ENCODE data around the gene MAFG. TPM values are rescaled to one million over a fixed set of nuclear protein-coding genes. Genes with fewer than 3 reads are reported as not detected.

MAFG gene
- total and polyA plus RNA-seq, 2 of the 13 experiments (the other 11 are each of a cell fraction or from before 2014, with no cell fraction given), result 14.5 to 20.0 TPM

DNA sequence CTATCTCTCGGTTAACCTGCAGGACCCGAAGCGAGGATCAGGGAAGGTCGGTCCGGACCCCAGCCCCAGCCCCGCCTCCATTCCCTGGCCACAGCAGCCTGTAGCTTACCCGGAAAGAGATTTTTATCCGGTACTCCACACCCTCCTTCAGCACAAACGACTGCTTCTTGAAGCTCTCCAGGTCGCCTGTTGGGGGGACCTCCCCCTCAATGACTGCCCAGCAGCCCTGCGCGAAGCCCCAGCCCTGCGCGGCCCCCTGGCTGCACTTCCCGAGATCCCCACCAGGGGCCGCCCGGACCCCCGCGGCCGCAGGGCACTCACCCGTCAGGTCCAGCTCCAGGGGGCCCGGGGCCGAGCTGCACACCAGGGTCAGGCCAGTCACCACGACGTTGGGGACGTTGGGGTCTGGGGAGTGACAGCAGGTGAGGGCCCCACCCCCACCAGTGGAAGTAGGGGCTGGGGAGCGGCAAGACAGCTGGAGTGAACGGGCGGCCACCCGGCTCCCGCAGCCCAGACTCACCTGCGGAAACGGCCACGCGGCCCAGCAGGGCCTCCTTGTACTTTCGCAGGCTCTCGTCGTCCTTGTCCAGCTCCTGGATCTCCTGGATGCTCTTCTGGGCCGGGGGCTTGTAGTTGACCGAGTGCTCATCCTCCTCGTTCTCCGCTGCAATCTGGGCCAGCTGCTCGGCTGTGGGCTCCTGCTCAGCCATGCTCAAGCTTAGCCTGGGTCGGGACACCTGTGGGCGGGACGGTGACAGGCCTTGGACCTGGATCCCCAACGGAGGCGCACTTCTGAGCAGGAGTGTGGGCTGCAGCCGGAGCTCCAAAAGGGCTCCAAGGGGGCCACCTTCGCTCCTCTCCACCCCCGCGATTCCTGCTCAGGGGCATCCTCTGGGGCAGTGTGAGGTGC, 58.1 kb downstream of the MAFG start (continued):
- no peak for TF ChIP-seq NFATC3 (CRISPR knock-in tag; IDR thresholded peaks at IDR 0.05)
- no peak for TF ChIP-seq KLF9 (CRISPR knock-in tag; IDR thresholded peaks at IDR 0.05; ENCODE audit: low read depth)
- TF ChIP-seq, protein P1, sequence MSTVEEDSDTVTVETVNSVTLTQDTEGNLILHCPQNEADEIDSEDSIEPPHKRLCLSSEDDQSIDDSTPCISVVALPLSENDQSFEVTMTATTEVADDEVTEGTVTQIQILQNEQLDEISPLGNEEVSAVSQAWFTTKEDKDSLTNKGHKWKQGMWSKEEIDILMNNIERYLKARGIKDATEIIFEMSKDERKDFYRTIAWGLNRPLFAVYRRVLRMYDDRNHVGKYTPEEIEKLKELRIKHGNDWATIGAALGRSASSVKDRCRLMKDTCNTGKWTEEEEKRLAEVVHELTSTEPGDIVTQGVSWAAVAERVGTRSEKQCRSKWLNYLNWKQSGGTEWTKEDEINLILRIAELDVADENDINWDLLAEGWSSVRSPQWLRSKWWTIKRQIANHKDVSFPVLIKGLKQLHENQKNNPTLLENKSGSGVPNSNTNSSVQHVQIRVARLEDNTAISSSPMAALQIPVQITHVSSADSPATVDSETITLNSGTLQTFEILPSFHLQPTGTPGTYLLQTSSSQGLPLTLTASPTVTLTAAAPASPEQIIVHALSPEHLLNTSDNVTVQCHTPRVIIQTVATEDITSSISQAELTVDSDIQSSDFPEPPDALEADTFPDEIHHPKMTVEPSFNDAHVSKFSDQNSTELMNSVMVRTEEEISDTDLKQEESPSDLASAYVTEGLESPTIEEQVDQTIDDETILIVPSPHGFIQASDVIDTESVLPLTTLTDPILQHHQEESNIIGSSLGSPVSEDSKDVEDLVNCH (CRISPR knock-in tag; IDR thresholded peaks at IDR 0.05), result no peak
- TF ChIP-seq, protein P2, sequence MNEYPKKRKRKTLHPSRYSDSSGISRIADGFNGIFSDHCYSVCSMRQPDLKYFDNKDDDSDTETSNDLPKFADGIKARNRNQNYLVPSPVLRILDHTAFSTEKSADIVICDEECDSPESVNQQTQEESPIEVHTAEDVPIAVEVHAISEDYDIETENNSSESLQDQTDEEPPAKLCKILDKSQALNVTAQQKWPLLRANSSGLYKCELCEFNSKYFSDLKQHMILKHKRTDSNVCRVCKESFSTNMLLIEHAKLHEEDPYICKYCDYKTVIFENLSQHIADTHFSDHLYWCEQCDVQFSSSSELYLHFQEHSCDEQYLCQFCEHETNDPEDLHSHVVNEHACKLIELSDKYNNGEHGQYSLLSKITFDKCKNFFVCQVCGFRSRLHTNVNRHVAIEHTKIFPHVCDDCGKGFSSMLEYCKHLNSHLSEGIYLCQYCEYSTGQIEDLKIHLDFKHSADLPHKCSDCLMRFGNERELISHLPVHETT (CRISPR knock-in tag; conservative IDR thresholded peaks at IDR 0.05), result 0 out of 2 replicates have a peak, but pooled peaks have one; percentile 21
- TF ChIP-seq KAT7 (CRISPR knock-in tag; IDR thresholded peaks at IDR 0.05; ENCODE audit: borderline replicate concordance), result no peak
- no peak; the same call in 1 of the 2 replicates for TF ChIP-seq TAF1 (CRISPR knock-in tag; IDR thresholded peaks at IDR 0.05)
- TF ChIP-seq MED13 (CRISPR knock-in tag; IDR thresholded peaks at IDR 0.05), result no peak
- no peak for TF ChIP-seq SIN3A (IDR thresholded peaks at IDR 0.05; ENCODE audit: borderline replicate concordance, low read depth, low read length)
- TF ChIP-seq CAMTA2 (CRISPR knock-in tag; IDR thresholded peaks at IDR 0.05; ENCODE audit: borderline replicate concordance), result peak; percentile 15; the same call in 1 of the 2 replicates
- TF ChIP-seq RBFOX2 (IDR thresholded peaks at IDR 0.05; ENCODE audit: low read depth, low read length), result peak; percentile 89
- peak; percentile 37; the same call in 1 of the 2 replicates for TF ChIP-seq ZNF547 (CRISPR knock-in tag; IDR thresholded peaks at IDR 0.05)
- TF ChIP-seq HDAC2 (CRISPR knock-in tag; IDR thresholded peaks at IDR 0.05), result no peak; the same call in 1 of the 2 replicates
- peak; percentile 68; the same call in 1 of the 2 replicates for TF ChIP-seq KLF12 (CRISPR knock-in tag; IDR thresholded peaks at IDR 0.05; ENCODE audit: borderline replicate concordance)
- TF ChIP-seq ATAD3A (CRISPR knock-in tag; IDR thresholded peaks at IDR 0.05), result no peak
- TF ChIP-seq ZNF253 (CRISPR knock-in tag; IDR thresholded peaks at IDR 0.05; ENCODE audit: borderline replicate concordance), result peak; percentile 64; the same call in 1 of the 2 replicates
- TF ChIP-seq ZNF878 (CRISPR knock-in tag; IDR thresholded peaks at IDR 0.05), result 0 out of 2 replicates have a peak, but pooled peaks have one; percentile 51
- 0 out of 2 replicates have a peak, but pooled peaks have one; percentile 40 for TF ChIP-seq ZNF263 (CRISPR knock-in tag; IDR thresholded peaks at IDR 0.05)
- TF ChIP-seq TCF7L2 (IDR thresholded peaks at IDR 0.05; ENCODE audit: low read depth, low read length), result no peak
- TF ChIP-seq ZNF569 (CRISPR knock-in tag; IDR thresholded peaks at IDR 0.05; ENCODE audit: borderline replicate concordance), result no peak
- TF ChIP-seq ZNF530 (CRISPR knock-in tag; IDR thresholded peaks at IDR 0.05; ENCODE audit: low read depth), result no peak
- TF ChIP-seq MBD4 (IDR thresholded peaks at IDR 0.05; ENCODE audit: borderline replicate concordance, low read length), result no peak; the same call in 1 of the 2 replicates
- peak; percentile 57; the same call in 1 of the 2 replicates for TF ChIP-seq SALL2 (CRISPR knock-in tag; IDR thresholded peaks at IDR 0.05)
- no peak for TF ChIP-seq CBX1 (IDR thresholded peaks at IDR 0.05; ENCODE audit: low read depth)
- no peak for TF ChIP-seq ZNF451 (CRISPR knock-in tag; IDR thresholded peaks at IDR 0.05)
- TF ChIP-seq NR3C1 (CRISPR knock-in tag; IDR thresholded peaks at IDR 0.05), result no peak
- 0 out of 2 replicates have a peak, but pooled peaks have one; percentile 21 for TF ChIP-seq TBX2 (CRISPR knock-in tag; IDR thresholded peaks at IDR 0.05; ENCODE audit: borderline replicate concordance)
- TF ChIP-seq AKAP8 (CRISPR knock-in tag; IDR thresholded peaks at IDR 0.05), result peak; percentile 92
- TF ChIP-seq, protein P3, sequence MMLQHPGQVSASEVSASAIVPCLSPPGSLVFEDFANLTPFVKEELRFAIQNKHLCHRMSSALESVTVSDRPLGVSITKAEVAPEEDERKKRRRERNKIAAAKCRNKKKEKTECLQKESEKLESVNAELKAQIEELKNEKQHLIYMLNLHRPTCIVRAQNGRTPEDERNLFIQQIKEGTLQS (CRISPR knock-in tag; IDR thresholded peaks at IDR 0.05), result 0 out of 2 replicates have a peak, but pooled peaks have one; percentile 2

Data from HepG2 (cell line).